GM11168 (cell line): Measurements from ENCODE around the gene SYNE2.
"Not testable (repeated sequence)": the region's sequence is repeated elsewhere in the genome, so short reads cannot be mapped to it uniquely, and the experiment has no call there.

Experiments used
- in situ Hi-C: fragments of 300-500 bp; cut with MboI; formaldehyde crosslinking; loops from one replicate; pipeline ENCODE4 v1.12.0; 2022; ENCODE audit warnings: low sequenced_read_pairs; ENCODE audit not compliant: unreplicated experiment

Gene SYNE2

DNA sequence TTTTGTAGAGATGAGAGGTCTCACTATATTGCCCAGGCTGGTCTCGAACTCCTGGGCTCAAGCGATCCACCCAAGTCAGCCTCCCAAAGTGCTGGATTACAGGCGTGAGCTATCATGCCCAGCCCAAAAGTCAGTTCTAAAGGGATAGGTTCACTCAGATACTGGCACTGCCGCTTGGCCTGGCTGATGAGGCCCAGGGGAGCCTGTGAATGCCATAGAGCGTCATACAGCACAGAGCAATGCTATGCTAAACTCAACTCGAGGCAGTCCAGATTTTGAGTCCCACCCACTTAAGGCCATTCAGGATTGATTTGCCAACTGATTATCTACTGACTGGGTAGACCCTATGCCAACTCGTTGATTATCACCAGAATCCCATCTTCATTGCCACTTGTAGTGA is 262.0 kb downstream of the SYNE2 start:
- in situ Hi-C loops, result no loop called here

DNA sequence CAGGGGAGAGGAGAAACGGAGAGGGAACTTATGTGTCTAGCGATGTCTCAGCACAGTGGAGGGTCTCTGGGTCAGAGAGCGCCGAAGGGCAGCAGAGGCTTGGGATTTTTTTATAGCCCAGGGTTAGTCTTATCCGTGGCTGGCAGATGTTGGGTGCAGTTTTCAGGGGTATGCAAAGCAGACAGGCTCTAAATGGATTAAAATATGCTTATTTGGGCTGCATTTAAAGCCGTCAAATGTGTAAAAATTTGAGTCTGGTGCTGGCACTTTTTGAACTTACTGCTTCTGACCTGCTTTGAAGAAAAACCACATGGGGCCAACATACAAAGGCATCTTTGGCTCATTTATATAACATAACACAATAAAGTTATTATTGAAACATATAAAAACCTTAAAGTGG is 262.6 kb downstream of the SYNE2 start:
- in situ Hi-C loops, result no loop called here

- in situ Hi-C loops, result no loop called here
These were observed 265.0 kb downstream of the SYNE2 start for GRCh38 chr14:64117671-64118402.

- in situ Hi-C loops, result not testable (repeated sequence)
These were observed 265.6 kb downstream of the SYNE2 start for GRCh38 chr14:64118403-64118742.

- in situ Hi-C loops, result no loop called here
These were observed 266.1 kb downstream of the SYNE2 start for GRCh38 chr14:64118892-64119291.

GRCh38 chr14:64119500-64119899 is 266.7 kb downstream of the SYNE2 start:
- in situ Hi-C loops, result no loop called here

DNA sequence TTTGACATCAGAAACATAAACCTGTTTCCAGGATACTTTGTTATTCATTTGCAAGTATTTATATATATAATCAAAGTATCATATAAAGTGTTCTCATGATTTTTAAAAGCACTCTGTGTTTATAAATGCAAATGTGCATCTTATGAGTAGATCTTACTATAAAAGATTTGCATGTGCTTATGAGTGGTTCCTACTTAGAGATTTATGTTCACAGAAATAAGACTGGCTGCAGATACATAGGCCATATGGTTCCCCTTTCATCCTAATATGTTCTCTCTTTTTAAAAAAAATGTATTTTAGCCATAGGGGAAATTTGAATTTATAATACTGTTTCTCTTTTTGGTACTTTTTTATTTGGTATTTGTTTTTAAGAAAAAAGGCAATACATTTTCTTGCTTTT is 267.2 kb downstream of the SYNE2 start:
- in situ Hi-C loops, result no loop called here

GRCh38 chr14:64123241-64123822 is 270.5 kb downstream of the SYNE2 start:
- in situ Hi-C loops, result no loop called here

DNA sequence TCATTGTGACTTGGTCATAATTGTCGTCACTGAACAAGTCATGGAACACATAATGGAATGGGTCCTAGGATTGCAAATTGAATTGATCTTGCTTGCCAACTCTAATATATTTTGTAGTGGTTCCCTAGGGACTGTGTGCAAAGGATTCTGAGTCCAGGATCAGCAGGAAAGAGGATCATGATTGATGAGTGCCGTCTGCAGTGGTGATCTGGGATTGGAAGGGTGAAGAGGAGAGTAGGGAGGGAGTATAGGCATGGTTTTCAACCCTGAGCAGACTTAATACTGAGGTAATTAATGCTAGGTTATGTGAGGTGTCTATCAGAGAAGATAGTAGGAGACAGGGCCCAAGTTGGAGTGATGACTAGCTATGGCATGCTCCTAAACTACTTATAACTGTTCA is 272.5 kb downstream of the SYNE2 start:
- in situ Hi-C loops, result no loop called here

DNA sequence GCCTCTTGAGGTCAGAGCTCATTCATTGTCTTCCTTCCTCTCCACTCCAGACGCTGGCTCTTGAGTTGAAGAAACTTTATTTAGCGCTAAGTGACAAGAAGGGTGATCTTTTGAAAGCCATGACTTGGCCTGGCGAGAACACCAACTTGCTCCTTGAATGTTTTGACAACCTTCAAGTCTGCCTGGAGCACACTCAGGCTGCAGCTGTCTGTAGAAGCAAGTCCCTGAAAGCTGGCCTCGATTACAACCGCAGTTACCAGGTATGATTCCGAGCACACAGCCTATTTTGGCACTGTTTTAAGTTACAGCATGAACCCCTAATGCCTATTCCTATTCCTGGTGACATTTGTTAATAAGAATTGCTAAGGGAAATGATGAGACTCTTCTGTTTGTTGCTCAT is 273.7 kb downstream of the SYNE2 start:
- in situ Hi-C loops, result no loop called here

DNA sequence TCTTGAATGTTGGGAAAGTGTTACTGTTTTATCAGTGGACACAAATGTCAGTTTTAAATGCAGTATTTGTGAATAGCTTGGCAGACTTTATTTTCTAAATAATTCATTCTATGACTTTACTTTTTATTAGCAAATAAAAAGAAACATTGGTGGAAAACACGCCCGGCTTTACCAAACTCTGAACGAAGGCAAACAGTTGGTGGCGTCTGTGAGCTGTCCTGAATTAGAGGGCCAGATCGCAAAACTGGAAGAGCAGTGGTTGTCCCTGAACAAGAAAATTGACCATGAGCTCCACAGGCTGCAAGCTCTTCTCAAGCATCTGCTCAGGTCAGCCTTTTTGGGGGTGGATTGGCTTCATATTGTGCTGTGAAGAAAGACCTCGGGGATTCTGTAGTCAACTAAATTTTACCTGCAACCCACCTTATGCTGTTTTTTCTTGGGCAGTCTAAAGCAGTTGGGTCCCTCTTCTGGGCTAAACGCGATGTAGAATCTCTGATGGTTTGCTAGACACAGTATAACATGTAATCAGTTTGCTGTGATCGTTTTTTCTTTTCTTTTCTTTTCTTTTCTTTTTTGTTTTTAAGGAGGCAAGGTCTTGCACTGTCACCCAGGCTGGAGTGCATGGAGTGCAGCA is 285.0 kb downstream of the SYNE2 start:
- in situ Hi-C loops, result no loop called here

- in situ Hi-C loops, result no loop called here
These were observed 294.5 kb downstream of the SYNE2 start for GRCh38 chr14:64147126-64147790.

DNA sequence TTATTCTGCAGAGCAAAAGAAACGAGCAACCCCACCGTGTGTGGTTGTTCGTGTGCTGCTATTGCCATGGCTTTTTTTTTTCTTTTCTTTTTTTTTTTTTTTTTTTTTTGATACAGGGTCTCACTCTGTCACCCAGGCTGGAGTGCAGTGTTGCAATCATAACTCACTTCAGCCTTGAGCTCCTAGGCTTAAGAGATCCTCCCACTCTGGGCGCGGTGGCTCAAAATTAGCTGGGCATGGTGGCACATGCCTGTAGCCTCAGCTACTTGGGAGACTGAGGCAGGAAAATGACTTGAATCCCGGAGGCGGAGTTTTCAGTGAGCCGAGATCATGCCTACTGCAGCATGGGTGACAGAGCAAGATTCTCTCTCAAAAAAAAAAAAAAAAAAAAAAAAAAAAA is 297.1 kb downstream of the SYNE2 start:
- in situ Hi-C loops, result loop anchor here (25.0 kb wide), 1 partner anchor 162 kb away; no protein-coding TSS in a partner anchor

DNA sequence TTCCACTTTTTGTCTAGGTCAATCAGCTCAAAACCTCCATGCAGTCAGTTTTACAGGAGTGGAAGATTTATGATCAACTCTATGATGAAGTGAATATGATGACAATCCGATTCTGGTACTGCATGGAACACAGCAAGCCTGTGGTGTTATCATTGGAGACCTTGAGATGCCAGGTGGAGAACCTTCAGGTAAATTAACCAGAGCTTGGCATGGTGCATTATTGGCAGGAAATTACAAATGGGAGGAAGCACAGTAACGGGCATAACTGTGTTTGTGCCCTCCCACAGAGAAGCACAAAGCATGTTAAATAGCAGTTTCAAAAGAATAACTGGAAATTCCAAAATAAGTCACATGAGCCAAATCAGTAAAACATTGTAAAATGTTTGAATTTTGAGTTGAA is 305.8 kb downstream of the SYNE2 start:
- in situ Hi-C loops, result loop anchor here (25.0 kb wide), 1 partner anchor 154 kb away; no protein-coding TSS in a partner anchor

GRCh38 chr14:64159588-64159987 is 306.8 kb downstream of the SYNE2 start:
- in situ Hi-C loops, result loop anchor here (25.0 kb wide), 1 partner anchor 153 kb away; no protein-coding TSS in a partner anchor

- in situ Hi-C loops, result loop anchor here (25.0 kb wide), 1 partner anchor 142 kb away; no protein-coding TSS in a partner anchor
These were observed 317.4 kb downstream of the SYNE2 start for GRCh38 chr14:64170181-64170580.

- in situ Hi-C loops, result loop anchor here (25.0 kb wide), 1 partner anchor 137 kb away; no protein-coding TSS in a partner anchor
These were observed 322.3 kb downstream of the SYNE2 start for GRCh38 chr14:64174922-64175782.

GRCh38 chr14:64176330-64176729 is 323.5 kb downstream of the SYNE2 start:
- in situ Hi-C loops, result no loop called here

- in situ Hi-C loops, result no loop called here
These were observed 326.0 kb downstream of the SYNE2 start for GRCh38 chr14:64178814-64179213.

GRCh38 chr14:64182908-64183307 is 330.1 kb downstream of the SYNE2 start:
- in situ Hi-C loops, result not testable (repeated sequence)
